D721Med (cell line): ENCODE data around the gene ARHGAP24.

ENCODE experiments used
- DNase-seq: peaks from one replicate; pipeline ENCODE4 v3.0.0; 2011; ENCODE audit warnings: low spot score; ENCODE audit not compliant: insufficient read length
- FAIRE-seq: peaks from 2 replicates; lab custom pipeline; 2011; peaks lifted over from hg19 to GRCh38; lab: Jason Lieb, UNC
- CTCF ChIP-seq: IDR thresholded peaks from 2 replicates; pipeline ENCODE4 v1.5.1; 2012; ENCODE audit warnings: mild to moderate bottlenecking, control low read depth; ENCODE audit not compliant: insufficient read depth; ENCODE audit errors: missing control alignments

ARHGAP24 gene

GRCh38 chr4:85747882-85748491 lies 273.0 kb downstream of the ARHGAP24 start:
- FAIRE-seq (peak; percentile 96), DNase-seq (peak; percentile 21)
- peak; percentile 95 for TF ChIP-seq CTCF

- DNase-seq, result no peak
- TF ChIP-seq CTCF, result no peak
- no peak for FAIRE-seq
These were observed 273.7 kb downstream of the ARHGAP24 start for GRCh38 chr4:85748654-85749053.

GRCh38 chr4:85751866-85752265 lies 276.9 kb downstream of the ARHGAP24 start:
- FAIRE-seq (no peak), DNase-seq (no peak)
- TF ChIP-seq CTCF, result no peak

GRCh38 chr4:85755285-85755684 lies 280.3 kb downstream of the ARHGAP24 start:
- no peak for TF ChIP-seq CTCF
- no peak for DNase-seq
- no peak for FAIRE-seq

GRCh38 chr4:85756938-85757337 lies 282.0 kb downstream of the ARHGAP24 start:
- peak; percentile 41 for TF ChIP-seq CTCF
- FAIRE-seq (no peak), DNase-seq (no peak)

- TF ChIP-seq CTCF, result no peak
- FAIRE-seq, result no peak
- no peak for DNase-seq
These were observed 284.4 kb downstream of the ARHGAP24 start for GRCh38 chr4:85759388-85759787.

GRCh38 chr4:85760511-85760910 lies 285.6 kb downstream of the ARHGAP24 start:
- no peak for FAIRE-seq
- DNase-seq, result no peak
- no peak for TF ChIP-seq CTCF
